SK-N-SH treated with all-trans-retinoic acid at 6 μM for 48 hours (cell line): ENCODE measurements around the gene CADM1.

ENCODE experiments used
- ARNTL ChIP-seq: fragments of 450-650 bp; formaldehyde crosslinking; IDR thresholded peaks from 2 replicates; pipeline ENCODE4 v1.5.0; 2020; ENCODE audit warnings: low read depth, mild to moderate bottlenecking, moderate library complexity, borderline replicate concordance
- PATZ1 ChIP-seq: fragments of 250-450 bp; sonication (Bioruptor Pico); IDR thresholded peaks from 2 replicates; pipeline ENCODE4 v1.8.0; 2020; ENCODE audit warnings: mild to moderate bottlenecking, moderate library complexity, borderline replicate concordance
- POU6F1 ChIP-seq: fragments of 250-450 bp; sonication (Bioruptor Pico); IDR thresholded peaks from 2 replicates; pipeline ENCODE4 v1.8.0; 2021; ENCODE audit warnings: low read depth, mild to moderate bottlenecking, moderate library complexity, borderline replicate concordance
- TOX ChIP-seq: fragments of 250-450 bp; sonication (Bioruptor Pico); IDR thresholded peaks from 2 replicates; pipeline ENCODE4 v1.8.0; 2021; ENCODE audit warnings: mild to moderate bottlenecking, moderate library complexity, borderline replicate concordance
- ZNF565 ChIP-seq: fragments of 450-650 bp; formaldehyde crosslinking; conservative IDR thresholded peaks from 2 replicates; pipeline ENCODE4 v1.5.0; 2020; ENCODE audit warnings: low read depth, mild to moderate bottlenecking, moderate library complexity

DNA sequence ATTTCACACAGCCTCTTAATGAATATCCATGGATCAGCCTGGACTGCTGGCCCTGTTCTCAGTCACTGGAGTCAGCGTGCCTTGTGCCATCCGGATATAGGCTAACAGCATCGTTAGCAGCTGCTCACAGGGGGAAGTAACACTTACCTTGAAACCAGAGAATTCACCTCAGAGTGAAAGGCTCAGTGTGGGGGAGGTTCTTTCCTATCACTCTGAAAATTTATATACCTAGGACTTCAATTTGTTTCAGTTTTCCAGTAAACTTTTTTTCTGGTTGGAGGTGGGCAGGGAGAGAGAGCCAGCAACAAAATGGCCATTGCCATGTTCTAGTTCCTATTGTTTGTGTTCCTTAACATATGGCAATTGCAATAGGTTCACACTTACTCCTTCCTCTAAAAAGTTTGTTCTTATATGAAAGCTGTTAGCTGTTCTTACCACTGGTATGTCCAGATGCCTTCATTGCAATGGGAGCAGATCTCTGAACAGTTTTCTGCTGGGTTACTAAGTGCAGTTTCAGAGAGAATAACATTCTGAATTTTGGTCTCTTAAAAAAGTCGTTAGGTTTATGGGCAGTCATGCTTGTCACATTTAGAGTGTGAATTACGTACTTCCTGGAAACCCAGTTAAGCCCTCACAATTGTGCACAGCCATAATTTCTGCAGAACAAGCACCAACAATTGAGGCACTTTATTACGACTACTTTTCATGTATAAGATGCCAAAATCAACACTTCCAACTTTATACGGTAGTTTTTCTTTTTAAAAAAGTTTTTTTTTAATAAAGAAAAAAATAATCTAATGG is 247.6 kb downstream of the CADM1 start:
- TF ChIP-seq PATZ1 (CRISPR knock-in tag) (no peak), TOX (CRISPR knock-in tag) (no peak), POU6F1 (no peak), ARNTL (no peak), ZNF565 (CRISPR knock-in tag) (no peak)
